Glomerular visceral epithelial cell (primary cell): ENCODE measurements around the gene KHK.

Source experiments
- DNase-seq: peaks from one replicate; pipeline ENCODE4 v3.0.0-alpha.2; 2016; ENCODE audit errors: extremely low spot score

The KHK gene

GRCh38 chr2:27081984-27082772 is 4.4 kb upstream of the KHK start:
- DNase-seq = no peak

- no peak for DNase-seq
Measured at GRCh38 chr2:27082773-27083409, 3.7 kb upstream of the KHK start.

- DNase-seq = no peak
Measured at GRCh38 chr2:27083410-27084296, 2.9 kb upstream of the KHK start.

GRCh38 chr2:27084297-27085061 is 2.1 kb upstream of the KHK start:
- no peak for DNase-seq

GRCh38 chr2:27085062-27085672 is 1.4 kb upstream of the KHK start:
- DNase-seq = no peak

GRCh38 chr2:27085673-27086089 is 891 bp upstream of the KHK start:
- peak; percentile 38 for DNase-seq

GRCh38 chr2:27086090-27086723 is 365 bp upstream of the KHK start:
- DNase-seq = peak; percentile 92

- no peak for DNase-seq
Measured at GRCh38 chr2:27087823-27088410, 1.3 kb downstream of the KHK start.

- no peak for DNase-seq
Measured at GRCh38 chr2:27088634-27089033, 2.1 kb downstream of the KHK start.

GRCh38 chr2:27089111-27089954 is 2.8 kb downstream of the KHK start:
- DNase-seq = no peak

GRCh38 chr2:27091746-27092695 is 5.4 kb downstream of the KHK start:
- no peak for DNase-seq

- no peak for DNase-seq
Measured at GRCh38 chr2:27092696-27093429, 6.3 kb downstream of the KHK start.

- no peak for DNase-seq
Measured at GRCh38 chr2:27093430-27094352, 7.1 kb downstream of the KHK start.

- no peak for DNase-seq
Measured at GRCh38 chr2:27094353-27094984, 7.9 kb downstream of the KHK start.

- no peak for DNase-seq
Measured at GRCh38 chr2:27095427-27095744, 8.8 kb downstream of the KHK start.
